AG09309 (cell line): Measurements from ENCODE around the gene LMF1.
"Not testable (repeated sequence)": the region's sequence is repeated elsewhere in the genome, so short reads cannot be mapped to it uniquely, and the experiment has no call there.

Source experiments
- DNase-seq: peaks from one replicate; pipeline ENCODE4 v3.0.0-alpha.2; 2010; ENCODE audit warnings: low read depth
- H3K4me3 ChIP-seq: 2 replicates; pipeline ENCODE4 v1.5.1; 2011; ENCODE audit warnings: mild to moderate bottlenecking, low read depth, low read length, moderate library complexity; ENCODE audit not compliant: control insufficient read depth
- TF ChIP-seq, protein P1 (sequence below): IDR thresholded peaks from 2 replicates; pipeline ENCODE4 v1.5.1; 2011; ENCODE audit warnings: mild to moderate bottlenecking, low read depth, low read length, inconsistent platforms; ENCODE audit not compliant: insufficient read depth, control insufficient read depth; ENCODE audit errors: missing control alignments

Gene LMF1

DNA sequence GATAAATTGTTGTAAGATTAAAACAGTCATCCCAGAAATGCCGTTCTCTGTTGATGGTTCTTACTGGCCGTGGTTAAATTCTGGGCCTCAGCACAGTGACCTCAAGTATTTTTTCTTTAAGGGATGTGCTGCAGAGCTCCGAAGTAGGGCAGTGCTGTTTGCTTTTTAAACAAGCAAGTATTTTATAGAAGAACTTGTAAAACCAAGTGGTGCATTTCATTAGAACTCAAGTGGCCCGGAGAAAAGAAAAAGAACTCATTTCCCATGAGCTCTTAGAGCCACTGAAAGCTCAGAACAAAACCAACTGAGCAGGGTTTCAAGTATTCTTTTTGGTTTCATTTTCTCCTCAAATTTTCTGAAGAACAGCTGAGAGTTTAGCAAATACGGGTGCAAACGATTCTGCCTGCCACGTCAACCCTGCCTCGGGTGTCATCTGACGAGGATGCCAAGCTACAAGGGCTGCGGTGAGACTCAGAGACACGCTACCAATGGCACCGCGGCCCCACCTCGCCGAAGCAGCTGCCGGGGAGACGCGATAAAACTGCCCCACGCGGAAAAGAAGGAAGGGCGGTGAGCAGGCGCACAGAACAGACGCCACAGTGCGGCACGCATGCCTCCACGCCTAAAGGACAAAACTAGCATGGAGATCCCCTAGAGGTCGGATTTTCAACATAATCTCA is 6.3 kb downstream of the LMF1 start:
- DNase-seq = peak; percentile 56
- TF ChIP-seq, protein P1, sequence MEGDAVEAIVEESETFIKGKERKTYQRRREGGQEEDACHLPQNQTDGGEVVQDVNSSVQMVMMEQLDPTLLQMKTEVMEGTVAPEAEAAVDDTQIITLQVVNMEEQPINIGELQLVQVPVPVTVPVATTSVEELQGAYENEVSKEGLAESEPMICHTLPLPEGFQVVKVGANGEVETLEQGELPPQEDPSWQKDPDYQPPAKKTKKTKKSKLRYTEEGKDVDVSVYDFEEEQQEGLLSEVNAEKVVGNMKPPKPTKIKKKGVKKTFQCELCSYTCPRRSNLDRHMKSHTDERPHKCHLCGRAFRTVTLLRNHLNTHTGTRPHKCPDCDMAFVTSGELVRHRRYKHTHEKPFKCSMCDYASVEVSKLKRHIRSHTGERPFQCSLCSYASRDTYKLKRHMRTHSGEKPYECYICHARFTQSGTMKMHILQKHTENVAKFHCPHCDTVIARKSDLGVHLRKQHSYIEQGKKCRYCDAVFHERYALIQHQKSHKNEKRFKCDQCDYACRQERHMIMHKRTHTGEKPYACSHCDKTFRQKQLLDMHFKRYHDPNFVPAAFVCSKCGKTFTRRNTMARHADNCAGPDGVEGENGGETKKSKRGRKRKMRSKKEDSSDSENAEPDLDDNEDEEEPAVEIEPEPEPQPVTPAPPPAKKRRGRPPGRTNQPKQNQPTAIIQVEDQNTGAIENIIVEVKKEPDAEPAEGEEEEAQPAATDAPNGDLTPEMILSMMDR = no peak
- H3K4me3 ChIP-seq = peak overlapping the region; percentile 39

DNA sequence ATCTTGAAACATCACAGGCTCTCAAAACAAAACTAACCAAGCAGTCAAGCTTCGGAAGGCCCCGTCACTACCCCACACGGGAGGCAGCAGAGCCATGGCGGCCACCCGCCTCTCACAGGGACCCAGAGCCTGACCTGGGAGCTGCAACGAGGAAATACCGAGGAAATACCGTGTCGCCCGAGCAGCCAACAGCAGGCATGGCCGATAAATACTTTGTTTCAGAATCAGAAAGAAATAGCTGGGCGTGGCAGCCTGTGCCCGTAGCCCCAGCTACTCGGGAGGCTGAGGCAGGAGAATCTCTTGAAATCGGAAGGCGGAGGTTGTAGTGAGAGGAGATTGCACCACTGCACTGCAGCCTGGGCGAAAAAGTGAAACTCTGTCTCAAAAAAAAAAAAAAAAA is 6.9 kb downstream of the LMF1 start:
- TF ChIP-seq, protein P1 = no peak
- H3K4me3 ChIP-seq = peak overlapping the region; percentile 7
- no peak for DNase-seq

DNA sequence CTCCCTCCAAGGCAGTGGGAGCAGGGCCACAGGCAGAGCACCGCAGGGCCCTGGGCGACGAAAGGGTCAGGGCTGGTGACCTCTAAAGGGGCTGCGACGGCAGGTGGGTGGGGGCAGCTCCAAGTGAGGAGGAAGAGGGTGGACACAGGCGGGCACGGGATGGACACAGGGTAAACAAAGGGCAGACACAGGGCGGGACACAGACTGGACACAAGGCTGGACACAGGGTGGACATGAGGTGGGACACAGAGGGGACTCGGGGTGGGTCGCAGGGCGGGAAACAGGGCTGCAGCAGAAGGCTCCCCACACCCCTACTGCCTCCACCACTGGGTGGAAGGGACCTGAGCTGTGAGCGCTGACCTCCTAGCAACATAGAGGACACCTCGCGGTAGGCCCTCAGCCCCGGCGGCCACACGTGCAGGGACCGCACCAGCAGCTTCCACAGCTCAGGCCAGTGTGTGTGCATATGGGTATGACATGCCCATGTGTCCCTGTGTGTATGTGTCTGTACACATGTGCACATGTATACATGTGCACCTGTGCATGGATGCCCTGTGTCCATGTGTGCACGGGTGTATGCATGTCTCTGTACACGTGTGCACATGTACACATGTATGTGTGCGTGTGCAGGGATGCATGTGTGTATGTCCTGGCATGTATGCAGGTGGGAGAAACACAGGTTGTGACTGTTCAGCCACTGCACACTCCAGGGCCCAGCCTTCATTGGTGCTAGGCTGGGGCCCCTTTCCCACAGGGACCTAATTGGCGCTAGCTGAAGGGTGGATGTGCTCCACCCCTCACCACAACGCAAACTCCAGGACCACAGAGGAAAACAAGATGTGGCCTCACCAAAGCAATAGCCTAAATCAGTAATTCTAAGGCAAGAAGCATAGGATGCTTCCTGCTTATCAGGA is 7.6 kb downstream of the LMF1 start:
- no peak overlapping the region for H3K4me3 ChIP-seq
- TF ChIP-seq, protein P1 = no peak
- no peak for DNase-seq

DNA sequence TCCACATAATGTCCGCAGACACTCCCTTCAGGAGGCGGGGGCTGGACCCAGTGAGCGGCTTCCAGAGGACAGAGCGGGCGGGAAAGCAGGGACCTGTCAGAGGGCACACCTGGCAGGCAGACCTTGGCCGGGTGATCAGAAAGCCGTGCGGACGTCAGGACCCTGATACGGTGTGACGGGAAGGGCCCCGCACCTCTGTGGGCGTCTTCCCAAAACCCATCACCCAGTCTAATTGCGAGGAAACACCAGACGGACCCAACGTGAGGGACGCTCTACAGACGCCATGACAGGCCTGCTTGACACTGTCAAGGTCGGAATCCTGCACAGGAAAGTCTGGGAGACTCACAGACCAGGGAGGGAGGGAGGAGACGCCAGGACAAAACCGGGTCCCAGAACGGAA is 8.4 kb downstream of the LMF1 start:
- no peak overlapping the region for H3K4me3 ChIP-seq
- TF ChIP-seq, protein P1 = no peak
- DNase-seq = no peak

DNA sequence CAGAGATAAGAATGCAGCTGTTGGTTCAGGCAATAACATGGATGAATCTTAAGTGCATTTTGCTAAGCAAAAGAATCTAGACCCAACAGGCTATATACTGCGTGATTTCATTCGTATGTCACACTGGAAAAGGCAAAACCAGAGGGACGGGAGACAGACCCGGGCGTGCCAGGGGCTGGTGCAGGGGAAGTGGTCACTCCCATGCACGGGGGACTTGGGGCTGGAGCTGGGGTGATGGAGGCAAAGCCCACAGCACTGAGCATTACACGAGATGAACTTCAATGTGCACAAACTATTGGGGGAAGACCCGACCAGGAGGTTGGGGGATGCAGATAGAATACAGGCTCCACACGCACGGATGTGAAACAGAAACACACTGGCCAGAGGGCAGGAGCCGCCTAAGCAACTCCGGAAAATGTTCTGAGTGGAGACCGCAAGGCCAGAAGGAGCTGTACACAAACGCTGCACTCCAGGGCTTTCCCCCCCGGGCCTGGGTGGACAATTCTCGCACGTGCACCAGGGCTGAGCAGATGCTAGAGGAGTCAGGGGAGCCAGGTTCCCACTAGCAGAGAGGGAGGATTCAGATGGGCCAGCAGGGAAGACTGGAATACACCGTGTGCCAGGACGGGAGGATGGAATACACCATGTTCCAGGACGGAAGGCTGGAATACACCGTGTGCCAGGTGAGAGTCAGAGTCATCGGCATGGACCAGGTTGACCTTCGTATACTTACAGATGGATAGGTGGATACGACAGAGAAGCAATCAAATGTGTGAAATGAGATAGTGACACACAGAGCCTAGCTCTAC is 11.3 kb downstream of the LMF1 start:
- no peak overlapping the region for H3K4me3 ChIP-seq
- no peak for DNase-seq
- TF ChIP-seq, protein P1 = no peak

DNA sequence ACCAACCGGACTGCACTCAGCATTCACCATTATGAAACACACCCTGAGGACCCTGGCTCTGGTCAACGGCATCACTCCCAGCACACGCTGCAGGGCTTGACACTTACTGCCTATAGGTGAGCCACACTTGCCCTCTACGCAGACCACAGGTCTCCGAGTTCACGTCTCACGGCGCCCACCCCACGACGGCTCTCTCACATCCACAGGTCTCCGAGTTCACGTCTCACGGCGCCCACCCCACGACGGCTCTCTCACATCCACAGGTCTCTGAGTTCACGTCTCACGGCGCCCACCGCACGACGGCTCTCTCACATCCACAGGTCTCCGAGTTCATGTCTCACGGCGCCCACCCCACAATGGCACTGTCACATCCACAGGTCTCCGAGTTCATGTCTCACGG is 15.0 kb downstream of the LMF1 start:
- H3K4me3 ChIP-seq, DNase-seq: not testable (repeated sequence)

DNA sequence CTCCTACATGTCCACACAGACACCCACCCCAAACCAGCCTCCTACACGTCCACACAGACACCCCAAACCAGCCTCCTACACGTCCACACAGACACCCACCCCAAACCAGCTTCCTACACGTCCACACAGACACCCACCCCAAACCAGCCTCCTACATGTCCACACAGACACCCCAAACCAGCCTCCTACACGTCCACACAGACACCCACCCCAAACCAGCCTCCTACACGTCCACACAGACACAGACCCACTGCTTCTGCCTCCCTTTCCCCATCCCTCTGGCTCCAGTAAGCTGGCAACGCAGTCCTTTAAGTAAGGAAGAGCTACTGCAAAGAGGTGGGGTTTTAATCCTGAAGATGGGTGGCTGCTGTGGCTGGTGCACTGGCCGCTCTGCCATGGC is 17.0 kb downstream of the LMF1 start:
- DNase-seq, H3K4me3 ChIP-seq: not testable (repeated sequence)
